H7 (cell line): ENCODE data around the gene GRM1. TPM values are rescaled to one million over a fixed set of nuclear protein-coding genes. Genes with fewer than 3 reads are reported as not detected.
A peak's percentile ranks its signal among the peaks of the same experiment; 100 is the strongest.

Source experiments
- DNase-seq: peaks from one replicate; pipeline ENCODE4 v3.0.0; 2012
- H3K27me3 ChIP-seq: 2 replicates; pipeline ENCODE4 v1.6.0; 2011; ENCODE audit warnings: mild to moderate bottlenecking, low read length; ENCODE audit not compliant: control insufficient read depth, insufficient read depth
- H3K36me3 ChIP-seq: replicated peaks from 2 replicates; pipeline ENCODE4 v1.5.1; 2011; ENCODE audit warnings: low read length; ENCODE audit not compliant: control insufficient read depth, insufficient read depth
- H3K4me3 ChIP-seq: 2 replicates; pipeline ENCODE4 v1.5.1; 2011; ENCODE audit warnings: low read depth, mild to moderate bottlenecking, control low read depth, low read length, moderate library complexity; ENCODE audit not compliant: insufficient read depth
- total RNA-seq: library from RNA; depleted of rRNA; stranded (reverse); fragments of >200 nt; shearing (Covaris generic); gene quantifications from 2 replicates; pipeline ENCODE4 v1.2.3, GENCODE V29; 2014

GRM1 gene
- total RNA-seq, 1 experiment from 2014 or later: 0.14 TPM

- DNase-seq: no peak
These were observed 286.7 kb downstream of the GRM1 start for GRCh38 chr6:146315381-146316174.

GRCh38 chr6:146316175-146316495 lies 287.3 kb downstream of the GRM1 start:
- H3K27me3 ChIP-seq: no peaks in the 10 kb centered on the region
- no peak overlapping the region for H3K4me3 ChIP-seq
- no peak for DNase-seq
- no peaks in the 10 kb centered on the region for H3K36me3 ChIP-seq

More at GRCh38 chr6:146315381-146316174, 286.7 kb downstream of the GRM1 start:
- H3K36me3 ChIP-seq: no peaks in the 10 kb centered on the region
- no peaks in the 10 kb centered on the region for H3K27me3 ChIP-seq
- H3K4me3 ChIP-seq: no peak overlapping the region

- Histone ChIP-seq H3K27me3 (no peaks in the 10 kb centered on the region), H3K4me3 (no peak overlapping the region), H3K36me3 (no peaks in the 10 kb centered on the region)
- DNase-seq: no peak
These were observed 302.2 kb downstream of the GRM1 start for GRCh38 chr6:146331013-146331412.

GRCh38 chr6:146335336-146335735 lies 306.5 kb downstream of the GRM1 start:
- H3K27me3 ChIP-seq: no peaks in the 10 kb centered on the region
- DNase-seq: no peak
- H3K4me3 ChIP-seq: no peak overlapping the region
- H3K36me3 ChIP-seq: no peaks in the 10 kb centered on the region

DNA sequence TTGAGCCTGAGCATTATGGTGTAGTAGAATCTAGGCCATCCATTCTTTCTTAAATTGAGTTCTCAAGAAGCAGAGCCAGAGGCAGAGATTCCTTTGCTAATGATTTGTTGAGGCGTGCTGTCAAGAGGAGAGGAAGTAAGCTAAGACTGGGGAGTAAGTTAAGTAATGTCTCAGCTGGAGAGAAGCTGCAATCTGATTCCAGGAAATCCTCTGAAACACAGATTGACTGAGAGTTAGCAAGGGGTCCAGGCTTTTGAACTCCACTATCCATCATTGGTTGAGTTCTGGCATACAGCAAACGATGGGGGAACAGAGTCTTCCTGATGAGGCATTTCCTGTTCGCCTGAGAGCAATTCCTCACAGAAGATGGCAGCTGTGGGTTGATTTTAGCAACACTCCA lies 307.3 kb downstream of the GRM1 start:
- DNase-seq: no peak
- no peaks in the 10 kb centered on the region for H3K36me3 ChIP-seq
- H3K4me3 ChIP-seq: no peak overlapping the region
- H3K27me3 ChIP-seq: no peaks in the 10 kb centered on the region

GRCh38 chr6:146337376-146337775 lies 308.5 kb downstream of the GRM1 start:
- H3K36me3 ChIP-seq: no peaks in the 10 kb centered on the region
- no peak for DNase-seq
- no peak overlapping the region for H3K4me3 ChIP-seq
- no peaks in the 10 kb centered on the region for H3K27me3 ChIP-seq

- Histone ChIP-seq H3K36me3 (no peaks in the 10 kb centered on the region), H3K27me3 (no peaks in the 10 kb centered on the region), H3K4me3 (no peak overlapping the region)
- no peak for DNase-seq
These were observed 310.9 kb downstream of the GRM1 start for GRCh38 chr6:146339716-146340115.

DNA sequence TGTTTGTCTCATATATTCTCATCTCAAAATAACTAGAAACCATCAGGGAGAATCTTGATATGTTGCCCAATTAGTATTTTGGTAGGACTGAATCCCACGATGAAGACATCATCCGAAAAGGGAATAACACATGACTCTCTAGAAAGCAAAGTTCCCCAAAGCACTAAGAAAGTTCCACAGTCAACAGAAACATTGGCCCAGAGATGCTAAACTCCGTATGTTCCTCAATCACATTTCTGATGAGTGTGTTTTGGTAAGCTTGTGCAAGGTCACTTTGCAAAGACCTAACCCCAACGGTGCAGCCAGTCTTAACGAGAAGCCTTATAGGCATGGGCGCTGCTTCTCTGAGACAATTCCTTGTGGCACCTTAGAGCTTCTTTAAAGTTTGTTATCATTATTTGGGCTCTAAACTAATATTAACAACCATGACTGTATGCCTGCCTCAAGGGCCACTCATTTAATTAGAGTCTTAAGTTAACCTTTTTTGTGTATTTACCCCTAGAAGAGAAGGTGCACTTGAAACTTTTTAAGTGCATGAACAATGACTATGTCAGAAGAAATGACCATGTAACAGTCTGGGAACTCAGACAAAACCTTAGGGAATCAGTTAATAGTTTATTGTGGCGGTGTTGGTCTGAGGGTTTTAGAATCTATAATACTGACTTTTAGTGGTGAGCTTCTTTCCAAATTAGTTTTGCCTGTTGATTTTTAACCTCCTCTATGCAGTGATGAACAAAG lies 312.8 kb downstream of the GRM1 start:
- Histone ChIP-seq H3K36me3 (no peaks in the 10 kb centered on the region), H3K27me3 (no peaks in the 10 kb centered on the region), H3K4me3 (no peak overlapping the region)
- no peak for DNase-seq

- H3K36me3 ChIP-seq: no peaks in the 10 kb centered on the region
- no peak overlapping the region for H3K4me3 ChIP-seq
- H3K27me3 ChIP-seq: no peaks in the 10 kb centered on the region
- peak; percentile 2 for DNase-seq
These were observed 316.7 kb downstream of the GRM1 start for GRCh38 chr6:146345598-146345997.

DNA sequence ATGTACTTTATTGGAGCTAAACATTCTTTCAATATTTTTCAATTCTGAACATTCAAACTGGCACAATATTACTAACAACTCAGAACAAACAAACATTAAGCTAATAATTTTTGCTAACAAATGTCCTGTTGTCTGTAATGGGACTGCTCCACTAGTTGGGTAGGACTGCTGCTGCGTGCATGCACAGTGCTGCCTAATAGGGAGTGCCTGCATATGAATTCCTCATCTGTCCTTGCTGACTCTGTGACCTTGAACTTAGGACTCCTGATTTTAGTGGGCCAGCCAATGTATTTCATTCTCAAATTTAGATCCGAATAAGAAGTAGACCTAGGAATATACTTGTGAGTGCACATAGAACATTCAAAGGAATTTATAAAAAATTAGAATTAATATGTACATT lies 318.2 kb downstream of the GRM1 start:
- DNase-seq: no peak
- no peaks in the 10 kb centered on the region for H3K36me3 ChIP-seq
- H3K4me3 ChIP-seq: no peak overlapping the region
- no peaks in the 10 kb centered on the region for H3K27me3 ChIP-seq

DNA sequence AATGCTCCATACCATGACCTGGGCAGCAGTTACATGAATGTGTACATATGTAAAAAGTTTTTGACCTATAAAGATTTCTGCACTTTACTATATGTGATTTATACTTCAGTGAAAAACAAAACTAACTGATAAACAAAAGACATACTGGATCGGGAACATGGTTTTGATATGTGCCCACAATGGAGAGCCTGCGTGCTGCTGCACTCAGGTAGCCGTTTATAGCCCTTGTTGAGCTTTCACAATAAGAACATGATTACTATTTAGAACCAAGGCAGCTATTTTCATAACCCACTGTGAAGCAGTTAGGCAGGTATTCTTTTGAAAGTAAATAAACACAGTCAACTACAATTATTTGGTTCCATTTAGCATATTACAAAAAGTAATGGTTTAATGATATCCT lies 318.8 kb downstream of the GRM1 start:
- Histone ChIP-seq H3K27me3 (no peaks in the 10 kb centered on the region), H3K4me3 (no peak overlapping the region), H3K36me3 (no peaks in the 10 kb centered on the region)
- DNase-seq: no peak

- Histone ChIP-seq H3K27me3 (no peaks in the 10 kb centered on the region), H3K4me3 (no peak overlapping the region), H3K36me3 (no peaks in the 10 kb centered on the region)
- no peak for DNase-seq
These were observed 322.2 kb downstream of the GRM1 start for GRCh38 chr6:146351018-146351417.

- Histone ChIP-seq H3K4me3 (no peak overlapping the region), H3K36me3 (no peaks in the 10 kb centered on the region), H3K27me3 (no peaks in the 10 kb centered on the region)
- no peak for DNase-seq
These were observed 323.3 kb downstream of the GRM1 start for GRCh38 chr6:146352163-146352562.

- DNase-seq: no peak
- no peak overlapping the region for H3K4me3 ChIP-seq
- H3K36me3 ChIP-seq: no peaks in the 10 kb centered on the region
- H3K27me3 ChIP-seq: no peaks in the 10 kb centered on the region
These were observed 325.6 kb downstream of the GRM1 start for GRCh38 chr6:146354451-146354850.

- Histone ChIP-seq H3K36me3 (no peaks in the 10 kb centered on the region), H3K27me3 (no peaks in the 10 kb centered on the region), H3K4me3 (no peak overlapping the region)
- DNase-seq: no peak
These were observed 326.7 kb downstream of the GRM1 start for GRCh38 chr6:146355521-146356100.
